ENCODE data around the gene MSRB1. TPM values are rescaled to one million over a fixed set of nuclear protein-coding genes. Genes with fewer than 3 reads are reported as not detected.

Gene MSRB1
- total and polyA plus RNA-seq, 2 of the 13 experiments (the other 11 are each of a cell fraction or from before 2014, with no cell fraction given), result 32.1 to 75.4 TPM

GRCh38 chr16:1959269-1960039 is 16.5 kb upstream of the MSRB1 start, which contains the start of gene NDUFB10 (continued):
- TF ChIP-seq ZSCAN12 (CRISPR knock-in tag; IDR thresholded peaks at IDR 0.05) (0 out of 2 replicates have a peak, but pooled peaks have one; percentile 47), TP53 (CRISPR knock-in tag; conservative IDR thresholded peaks at IDR 0.05) (0 out of 2 replicates have a peak, but pooled peaks have one; percentile 15), FOXC1 (CRISPR knock-in tag; IDR thresholded peaks at IDR 0.05; ENCODE audit: borderline replicate concordance) (peak; percentile 72), ZNF816 (CRISPR knock-in tag; IDR thresholded peaks at IDR 0.05; ENCODE audit: borderline replicate concordance) (peak; percentile 66; the same call in 1 of the 2 replicates), ZNF512 (CRISPR knock-in tag; IDR thresholded peaks at IDR 0.05) (no peak), UBTF (CRISPR knock-in tag; IDR thresholded peaks at IDR 0.05) (peak; percentile 92), ZNF17 (CRISPR knock-in tag; IDR thresholded peaks at IDR 0.05) (no peak), MED1 (CRISPR knock-in tag; IDR thresholded peaks at IDR 0.05) (peak; percentile 74), STAG1 (CRISPR knock-in tag; IDR thresholded peaks at IDR 0.05) (peak; percentile 57), TRAFD1 (CRISPR knock-in tag; IDR thresholded peaks at IDR 0.05; ENCODE audit: borderline replicate concordance) (no peak), MTA3 (CRISPR knock-in tag; IDR thresholded peaks at IDR 0.05) (no peak), RXRA (CRISPR knock-in tag; IDR thresholded peaks at IDR 0.05) (peak; percentile 64; the same call in 1 of the 2 replicates), ZNF572 (CRISPR knock-in tag; IDR thresholded peaks at IDR 0.05) (peak; percentile 44; the same call in 1 of the 2 replicates), ZNF337 (CRISPR knock-in tag; IDR thresholded peaks at IDR 0.05; ENCODE audit: borderline replicate concordance, low read depth) (0 out of 2 replicates have a peak, but pooled peaks have one; percentile 44), ZNF558 (CRISPR knock-in tag; IDR thresholded peaks at IDR 0.05; ENCODE audit: borderline replicate concordance) (peak; percentile 57; the same call in 1 of the 2 replicates), ZNF580 (CRISPR knock-in tag; IDR thresholded peaks at IDR 0.05; ENCODE audit: borderline replicate concordance, low read depth) (peak; percentile 49; the same call in 1 of the 2 replicates), ZNF138 (CRISPR knock-in tag; IDR thresholded peaks at IDR 0.05; ENCODE audit: low read depth) (peak; percentile 92; the same call in 1 of the 2 replicates), ZNF510 (CRISPR knock-in tag; IDR thresholded peaks at IDR 0.05; ENCODE audit: low read depth) (no peak), HNRNPK (IDR thresholded peaks at IDR 0.05; ENCODE audit: low read depth, low read length, poor library complexity, severe bottlenecking) (peak; percentile 41), POGZ (CRISPR knock-in tag; IDR thresholded peaks at IDR 0.05) (peak; percentile 50; the same call in 1 of the 2 replicates), POLR2AphosphoS5 (IDR thresholded peaks at IDR 0.05; ENCODE audit: low read depth, low read length) (peak; percentile 86), CREM (IDR thresholded peaks at IDR 0.05) (no peak), CREM (CRISPR knock-in tag; IDR thresholded peaks at IDR 0.05) (no peak), CCAR2 (optimal IDR thresholded peaks at IDR 0.05; ENCODE audit: low read depth, low read length) (no peak)

Data from HepG2 (cell line).